ENCODE data around the gene HK1.

Gene HK1

DNA sequence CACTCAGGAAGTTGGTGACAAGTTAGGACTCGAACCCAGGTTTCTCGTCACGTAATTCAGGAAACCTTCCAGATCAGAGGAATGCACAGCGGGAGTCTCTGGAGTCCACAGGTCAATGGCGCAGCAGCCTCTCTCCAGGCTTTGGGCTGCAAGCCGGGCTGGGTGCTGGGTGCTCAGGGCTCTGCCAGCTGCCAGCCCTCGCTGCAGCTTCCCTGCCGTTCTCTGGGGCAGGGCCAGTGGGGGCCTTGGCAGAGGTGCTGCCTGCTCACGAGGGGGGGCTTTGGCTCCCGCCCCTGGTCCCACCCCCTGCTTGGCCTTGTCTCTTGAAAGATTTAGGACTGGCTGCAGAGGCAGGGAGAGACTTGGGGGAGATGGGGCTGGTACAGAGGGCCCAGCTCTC is 138.4 kb downstream of the HK1 start, which contains the start of gene TACR2:
TSS of gene TACR2 (minus strand) at position 224 of the 400 bp plus-strand sequence. CDS start 595 bp downstream, outside the sequence.
- no peak within 1 kb of the TSS for H3K27ac ChIP-seq (ENCODE audit: low read depth, low read length)

DNA sequence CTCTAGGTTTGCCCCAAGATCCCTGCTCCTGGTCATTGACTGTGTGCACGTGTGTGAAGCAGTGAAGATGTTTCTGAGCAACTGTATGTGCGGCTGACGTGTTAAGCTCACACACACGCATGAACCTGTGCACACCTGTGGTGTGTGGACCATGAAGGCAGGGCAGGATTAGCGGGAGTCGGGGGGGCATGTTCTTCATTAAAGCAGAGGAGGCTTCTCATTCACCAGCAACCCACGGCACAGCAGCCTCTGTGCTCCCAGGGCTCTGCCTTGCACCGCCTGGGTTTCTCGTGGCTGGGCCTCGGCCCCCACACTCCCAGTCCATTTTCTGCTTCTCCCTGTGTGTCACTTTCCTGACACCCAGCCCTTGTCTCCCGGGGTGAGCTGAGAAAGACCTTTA is 139.2 kb downstream of the HK1 start:
- no peak overlapping the region for H3K4me3 ChIP-seq (ENCODE audit: low read length)
- H2BK15ac ChIP-seq (replicated peaks; ENCODE audit: low read depth), result no peak overlapping the region
- no peak overlapping the region for H3K18ac ChIP-seq (ENCODE audit: low read length)
- no peak overlapping the region for H2AK5ac ChIP-seq (ENCODE audit: low read length)
- no CpG with 5 or more reads among the region's 11 CpGs for WGBS (ENCODE audit: extremely low coverage, insufficient coverage, low lambda C conversion rate)
- H2BK5ac ChIP-seq (ENCODE audit: low read length), result no peak overlapping the region
- H4K5ac ChIP-seq (ENCODE audit: low read length), result no peak overlapping the region
- H3K4ac ChIP-seq (ENCODE audit: low read depth, low read length), result no peak overlapping the region
- no peaks in the 10 kb centered on the region for H3K79me2 ChIP-seq (ENCODE audit: control insufficient read depth, insufficient read depth, low read length)
- no peak overlapping the region for H3K27ac ChIP-seq (ENCODE audit: low read depth, low read length)
- no peak overlapping the region for H3K23ac ChIP-seq (ENCODE audit: low read length)
- no peaks in the 10 kb centered on the region for H3K4me1 ChIP-seq (ENCODE audit: control insufficient read depth, low read depth, low read length)
- H3K9ac ChIP-seq (ENCODE audit: low read length), result no peak overlapping the region
- no peak overlapping the region for H3K4me2 ChIP-seq (ENCODE audit: low read length)
- DNase-seq, result no peak
- no peak overlapping the region for H3K56ac ChIP-seq (ENCODE audit: low read length)
- no peaks in the 10 kb centered on the region for H3K79me1 ChIP-seq (ENCODE audit: low read length)
- no peak overlapping the region for H2BK120ac ChIP-seq (ENCODE audit: low read depth, low read length)
- H3K36me3 ChIP-seq (ENCODE audit: control insufficient read depth, insufficient read depth, low read length), result no peaks in the 10 kb centered on the region
- H4K8ac ChIP-seq (ENCODE audit: low read depth, low read length), result no peak overlapping the region
- no peaks in the 10 kb centered on the region for H3K27me3 ChIP-seq (ENCODE audit: insufficient read depth, low read length, poor library complexity)

More for the DNA sequence above, 138.4 kb downstream of the HK1 start, which contains the start of gene TACR2:
- Histone ChIP-seq H3K4ac (ENCODE audit: low read depth, low read length) (no peak within 1 kb of the TSS), H3K56ac (ENCODE audit: low read length) (no peak within 1 kb of the TSS), H3K27me3 (ENCODE audit: insufficient read depth, low read length, poor library complexity) (no peaks in the 10 kb centered on the region), H4K8ac (ENCODE audit: low read depth, low read length) (no peak within 1 kb of the TSS), H3K9ac (ENCODE audit: low read length) (no peak within 1 kb of the TSS), H2BK5ac (ENCODE audit: low read length) (no peak within 1 kb of the TSS), H2BK15ac (replicated peaks; ENCODE audit: low read depth) (no peak within 1 kb of the TSS), H3K79me2 (ENCODE audit: control insufficient read depth, insufficient read depth, low read length) (no peaks in the 10 kb centered on the region), H3K23ac (ENCODE audit: low read length) (no peak within 1 kb of the TSS), H3K79me1 (ENCODE audit: low read length) (no peaks in the 10 kb centered on the region), H2AK5ac (ENCODE audit: low read length) (no peak within 1 kb of the TSS), H4K5ac (ENCODE audit: low read length) (no peak within 1 kb of the TSS), H3K36me3 (ENCODE audit: control insufficient read depth, insufficient read depth, low read length) (no peaks in the 10 kb centered on the region), H3K4me3 (ENCODE audit: low read length) (no peak within 1 kb of the TSS), H3K4me2 (ENCODE audit: low read length) (no peak within 1 kb of the TSS), H3K4me1 (ENCODE audit: control insufficient read depth, low read depth, low read length) (no peaks in the 10 kb centered on the region), H3K18ac (ENCODE audit: low read length) (no peak within 1 kb of the TSS), H2BK120ac (ENCODE audit: low read depth, low read length) (no peak within 1 kb of the TSS)
- no CpG with 5 or more reads among the region's 10 CpGs for WGBS (ENCODE audit: extremely low coverage, insufficient coverage, low lambda C conversion rate)
- no peak for DNase-seq

DNA sequence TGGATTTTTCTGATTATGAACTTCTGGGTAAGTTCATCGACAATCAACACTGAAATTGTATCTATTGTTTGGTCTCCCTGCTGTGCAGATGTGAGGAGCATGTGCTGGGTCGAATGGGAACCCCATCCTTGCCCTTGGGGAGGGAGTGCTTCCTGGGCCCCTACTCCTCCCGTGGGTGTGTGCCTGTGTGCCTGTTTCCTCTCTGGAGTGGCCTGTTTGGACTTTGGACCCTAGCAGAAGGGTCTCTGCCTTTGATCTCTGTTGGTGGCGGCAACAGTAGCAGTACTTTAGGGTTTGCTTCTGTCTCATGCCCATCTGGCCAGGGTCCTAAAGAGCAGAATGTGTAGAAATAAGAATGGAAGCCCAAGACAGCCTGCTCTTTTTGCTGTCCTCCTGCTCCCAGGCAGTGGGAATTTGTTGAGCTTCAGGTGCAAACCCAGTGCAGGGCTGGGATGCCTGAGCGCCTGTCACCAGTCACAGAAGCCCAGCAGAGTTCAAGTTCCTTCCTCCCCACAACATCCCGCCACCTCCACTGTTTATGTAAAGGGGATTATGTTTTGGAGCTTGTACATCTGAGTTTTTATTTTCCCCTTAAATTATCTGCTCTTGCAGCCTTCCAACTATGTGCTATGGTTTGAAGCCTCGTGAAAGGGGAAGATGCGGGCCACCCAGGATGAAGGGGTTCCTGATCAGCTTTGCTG is 139.9 kb downstream of the HK1 start:
- Histone ChIP-seq H3K4ac (ENCODE audit: low read depth, low read length) (no peak overlapping the region), H3K4me3 (ENCODE audit: low read length) (no peak overlapping the region), H3K79me2 (ENCODE audit: control insufficient read depth, insufficient read depth, low read length) (no peaks in the 10 kb centered on the region), H4K5ac (ENCODE audit: low read length) (no peak overlapping the region), H2BK120ac (ENCODE audit: low read depth, low read length) (no peak overlapping the region), H3K23ac (ENCODE audit: low read length) (no peak overlapping the region), H3K27ac (ENCODE audit: low read depth, low read length) (no peak overlapping the region), H2BK15ac (replicated peaks; ENCODE audit: low read depth) (no peak overlapping the region), H2BK5ac (ENCODE audit: low read length) (no peak overlapping the region), H3K18ac (ENCODE audit: low read length) (no peak overlapping the region), H3K9ac (ENCODE audit: low read length) (no peak overlapping the region), H3K56ac (ENCODE audit: low read length) (no peak overlapping the region), H3K27me3 (ENCODE audit: insufficient read depth, low read length, poor library complexity) (no peaks in the 10 kb centered on the region), H3K36me3 (ENCODE audit: control insufficient read depth, insufficient read depth, low read length) (no peaks in the 10 kb centered on the region), H2AK5ac (ENCODE audit: low read length) (no peak overlapping the region), H4K8ac (ENCODE audit: low read depth, low read length) (no peak overlapping the region), H3K79me1 (ENCODE audit: low read length) (no peaks in the 10 kb centered on the region), H3K4me1 (ENCODE audit: control insufficient read depth, low read depth, low read length) (no peaks in the 10 kb centered on the region), H3K4me2 (ENCODE audit: low read length) (no peak overlapping the region)
- DNase-seq, result no peak
- no CpG with 5 or more reads among the region's 8 CpGs for WGBS (ENCODE audit: extremely low coverage, insufficient coverage, low lambda C conversion rate)

DNA sequence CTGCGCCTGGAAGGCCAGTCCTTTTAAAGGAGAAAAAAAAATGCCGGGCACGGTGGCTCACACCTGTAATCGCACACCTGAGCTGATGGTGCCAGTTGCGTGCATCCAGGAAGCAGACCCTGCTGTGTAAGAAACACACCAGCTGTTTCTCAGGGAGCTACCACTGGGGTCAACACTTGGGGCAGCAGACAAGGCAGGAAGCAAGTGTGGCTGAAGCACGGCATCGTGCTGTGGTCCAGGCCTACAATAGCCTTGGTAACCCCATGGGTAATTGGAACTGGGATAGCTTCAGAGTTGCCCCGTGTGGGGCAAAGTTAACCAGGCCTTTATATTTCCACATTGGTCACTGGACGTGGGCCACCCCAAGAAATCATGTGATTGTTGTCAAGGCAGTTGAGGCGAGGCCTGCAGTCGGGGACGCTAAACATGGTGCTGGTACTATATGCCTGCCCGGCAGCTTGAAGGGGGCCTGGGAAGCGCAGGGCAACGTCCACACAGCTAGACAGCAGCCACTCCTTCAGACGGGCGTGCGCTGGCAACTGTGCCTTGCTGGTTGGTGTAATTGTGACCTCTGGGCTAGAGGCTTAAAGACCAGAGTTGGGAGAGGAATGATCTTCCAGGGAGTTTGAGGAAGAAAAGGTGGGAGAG is 140.9 kb downstream of the HK1 start:
- Histone ChIP-seq H3K4me2 (ENCODE audit: low read length) (no peak overlapping the region), H2AK5ac (ENCODE audit: low read length) (no peak overlapping the region), H3K18ac (ENCODE audit: low read length) (no peak overlapping the region), H3K9ac (ENCODE audit: low read length) (no peak overlapping the region), H2BK120ac (ENCODE audit: low read depth, low read length) (no peak overlapping the region), H3K27ac (ENCODE audit: low read depth, low read length) (no peak overlapping the region), H3K4ac (ENCODE audit: low read depth, low read length) (no peak overlapping the region), H3K79me2 (ENCODE audit: control insufficient read depth, insufficient read depth, low read length) (no peaks in the 10 kb centered on the region), H3K79me1 (ENCODE audit: low read length) (no peaks in the 10 kb centered on the region), H4K8ac (ENCODE audit: low read depth, low read length) (no peak overlapping the region), H3K4me3 (ENCODE audit: low read length) (no peak overlapping the region), H3K27me3 (ENCODE audit: insufficient read depth, low read length, poor library complexity) (no peaks in the 10 kb centered on the region), H2BK15ac (replicated peaks; ENCODE audit: low read depth) (no peak overlapping the region), H3K4me1 (ENCODE audit: control insufficient read depth, low read depth, low read length) (no peaks in the 10 kb centered on the region), H2BK5ac (ENCODE audit: low read length) (no peak overlapping the region), H4K5ac (ENCODE audit: low read length) (no peak overlapping the region), H3K23ac (ENCODE audit: low read length) (no peak overlapping the region), H3K56ac (ENCODE audit: low read length) (no peak overlapping the region), H3K36me3 (ENCODE audit: control insufficient read depth, insufficient read depth, low read length) (no peaks in the 10 kb centered on the region)
- no CpG with 5 or more reads among the region's 18 CpGs for WGBS (ENCODE audit: extremely low coverage, insufficient coverage, low lambda C conversion rate)
- DNase-seq, result no peak

DNA sequence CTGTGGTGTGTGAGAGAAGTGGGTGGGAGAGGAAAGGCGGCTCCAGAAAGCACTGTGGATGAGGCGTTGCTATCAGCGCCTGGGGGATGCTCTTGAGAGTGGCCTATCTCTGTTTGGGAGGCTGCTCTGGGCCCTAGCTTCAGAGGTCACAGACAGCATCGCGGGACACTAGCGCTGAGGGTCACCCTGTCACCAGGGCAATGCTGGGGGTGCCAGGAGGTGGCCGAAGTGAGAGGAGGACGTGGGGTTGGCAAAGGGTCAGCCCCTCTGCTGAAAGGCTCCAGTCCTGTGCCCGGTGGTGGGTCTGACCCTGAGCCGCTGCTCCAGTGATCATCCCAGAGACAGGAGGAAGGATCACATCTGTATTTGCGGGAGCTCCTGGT is 141.4 kb downstream of the HK1 start:
- Histone ChIP-seq H2BK5ac (ENCODE audit: low read length) (no peak overlapping the region), H2AK5ac (ENCODE audit: low read length) (no peak overlapping the region), H3K23ac (ENCODE audit: low read length) (no peak overlapping the region), H4K8ac (ENCODE audit: low read depth, low read length) (no peak overlapping the region), H3K9ac (ENCODE audit: low read length) (no peak overlapping the region), H3K79me1 (ENCODE audit: low read length) (no peaks in the 10 kb centered on the region), H3K36me3 (ENCODE audit: control insufficient read depth, insufficient read depth, low read length) (no peaks in the 10 kb centered on the region), H2BK120ac (ENCODE audit: low read depth, low read length) (no peak overlapping the region), H3K4me2 (ENCODE audit: low read length) (no peak overlapping the region), H3K18ac (ENCODE audit: low read length) (no peak overlapping the region), H3K4me1 (ENCODE audit: control insufficient read depth, low read depth, low read length) (no peaks in the 10 kb centered on the region), H3K79me2 (ENCODE audit: control insufficient read depth, insufficient read depth, low read length) (no peaks in the 10 kb centered on the region), H3K56ac (ENCODE audit: low read length) (no peak overlapping the region), H4K5ac (ENCODE audit: low read length) (no peak overlapping the region), H3K4me3 (ENCODE audit: low read length) (no peak overlapping the region), H3K4ac (ENCODE audit: low read depth, low read length) (no peak overlapping the region), H2BK15ac (replicated peaks; ENCODE audit: low read depth) (no peak overlapping the region), H3K27me3 (ENCODE audit: insufficient read depth, low read length, poor library complexity) (no peaks in the 10 kb centered on the region), H3K27ac (ENCODE audit: low read depth, low read length) (no peak overlapping the region)
- DNase-seq, result no peak
- WGBS (ENCODE audit: extremely low coverage, insufficient coverage, low lambda C conversion rate), result no CpG with 5 or more reads among the region's 11 CpGs

Data from mesendoderm (in vitro differentiated cells).